Measurements from ENCODE around the gene LIMK2.
A peak's percentile ranks its signal among the peaks of the same experiment; 100 is the strongest.
"Not testable (repeated sequence)": the region's sequence is repeated elsewhere in the genome, so short reads cannot be mapped to it uniquely, and the experiment has no call there.

The LIMK2 gene

GRCh38 chr22:31204352-31204984 is 7.6 kb upstream of the LIMK2 start:
- H3K36me3 Mint-ChIP-seq; H3K4me1 Mint-ChIP-seq (ENCODE audit: low read depth); H3K27me3 Mint-ChIP-seq; H3K9me3 Mint-ChIP-seq (ENCODE audit: low read depth); H3K4me3 Mint-ChIP-seq: not testable (repeated sequence)
- peak overlapping the region; percentile 58 for H3K27ac Mint-ChIP-seq

DNA sequence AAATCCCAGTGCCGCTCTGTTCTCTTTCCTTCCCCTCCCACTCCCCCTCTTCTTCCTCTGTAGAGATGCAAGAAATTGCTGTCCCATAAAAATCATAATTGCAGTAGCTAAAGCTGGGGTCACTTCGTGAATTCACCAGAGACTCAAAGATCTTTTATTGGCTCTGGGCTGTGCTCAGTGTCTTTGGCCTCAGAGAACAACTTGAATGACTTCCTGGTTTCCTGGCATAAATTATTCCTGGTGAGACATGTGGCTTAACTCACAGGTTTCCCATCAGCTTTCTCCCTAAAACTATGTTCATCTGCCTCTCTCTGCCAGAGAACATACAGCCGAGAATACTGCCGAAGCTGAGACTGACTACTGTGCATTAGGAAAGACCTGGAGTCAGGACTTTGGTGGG is 7.0 kb upstream of the LIMK2 start:
- H3K4me3 Mint-ChIP-seq; H3K36me3 Mint-ChIP-seq; H3K4me1 Mint-ChIP-seq (ENCODE audit: low read depth); H3K27ac Mint-ChIP-seq; H3K9me3 Mint-ChIP-seq (ENCODE audit: low read depth); H3K27me3 Mint-ChIP-seq: not testable (repeated sequence)

GRCh38 chr22:31206460-31206859 is 5.6 kb upstream of the LIMK2 start:
- H3K27ac Mint-ChIP-seq; H3K9me3 Mint-ChIP-seq (ENCODE audit: low read depth); H3K27me3 Mint-ChIP-seq; H3K4me3 Mint-ChIP-seq; H3K36me3 Mint-ChIP-seq: not testable (repeated sequence)
- H3K4me1 Mint-ChIP-seq (ENCODE audit: low read depth): peaks cover 17% of the 10 kb centered on the region

GRCh38 chr22:31206896-31207687 is 5.0 kb upstream of the LIMK2 start:
- H3K4me3 Mint-ChIP-seq: no peak overlapping the region
- peaks cover 3% of the 10 kb centered on the region for H3K36me3 Mint-ChIP-seq
- peaks cover 22% of the 10 kb centered on the region for H3K4me1 Mint-ChIP-seq (ENCODE audit: low read depth)
- peak overlapping the region; percentile 73 for H3K27ac Mint-ChIP-seq
- H3K9me3 Mint-ChIP-seq (ENCODE audit: low read depth): no peaks in the 10 kb centered on the region
- no peaks in the 10 kb centered on the region for H3K27me3 Mint-ChIP-seq

- Mint-ChIP-seq H3K27ac (peak overlapping the region; percentile 80), H3K9me3 (ENCODE audit: low read depth) (no peaks in the 10 kb centered on the region), H3K36me3 (no peaks in the 10 kb centered on the region), H3K27me3 (no peaks in the 10 kb centered on the region), H3K4me3 (peak overlapping the region; percentile 85), H3K4me1 (ENCODE audit: low read depth) (peaks cover 31% of the 10 kb centered on the region)
These were observed 1.3 kb upstream of the LIMK2 start for GRCh38 chr22:31210556-31211421.

DNA sequence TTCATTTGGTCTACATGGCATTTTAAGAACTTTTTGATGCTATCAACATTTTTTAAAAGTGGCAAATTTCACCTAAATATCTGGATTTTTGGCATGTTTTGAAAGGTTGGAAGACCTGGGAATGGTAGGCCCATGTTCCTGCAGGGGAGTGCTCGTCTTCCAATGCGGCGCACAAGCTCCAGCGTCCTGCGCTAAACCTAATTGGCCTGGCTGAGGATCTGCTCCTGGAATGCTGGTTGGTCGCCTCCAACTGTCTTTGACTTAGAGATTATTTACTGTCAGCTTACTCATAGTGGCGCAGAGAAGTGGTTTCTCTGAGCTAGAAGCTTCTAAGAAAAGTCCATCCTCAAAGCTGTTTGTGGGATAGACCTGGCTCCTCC is 626 bp upstream of the LIMK2 start:
- H3K4me1 Mint-ChIP-seq (ENCODE audit: low read depth): peaks cover 35% of the 10 kb centered on the region
- H3K36me3 Mint-ChIP-seq: no peaks in the 10 kb centered on the region
- peak overlapping the region; percentile 85 for H3K4me3 Mint-ChIP-seq
- H3K9me3 Mint-ChIP-seq (ENCODE audit: low read depth): no peaks in the 10 kb centered on the region
- no peaks in the 10 kb centered on the region for H3K27me3 Mint-ChIP-seq
- H3K27ac Mint-ChIP-seq: peak overlapping the region; percentile 80

DNA sequence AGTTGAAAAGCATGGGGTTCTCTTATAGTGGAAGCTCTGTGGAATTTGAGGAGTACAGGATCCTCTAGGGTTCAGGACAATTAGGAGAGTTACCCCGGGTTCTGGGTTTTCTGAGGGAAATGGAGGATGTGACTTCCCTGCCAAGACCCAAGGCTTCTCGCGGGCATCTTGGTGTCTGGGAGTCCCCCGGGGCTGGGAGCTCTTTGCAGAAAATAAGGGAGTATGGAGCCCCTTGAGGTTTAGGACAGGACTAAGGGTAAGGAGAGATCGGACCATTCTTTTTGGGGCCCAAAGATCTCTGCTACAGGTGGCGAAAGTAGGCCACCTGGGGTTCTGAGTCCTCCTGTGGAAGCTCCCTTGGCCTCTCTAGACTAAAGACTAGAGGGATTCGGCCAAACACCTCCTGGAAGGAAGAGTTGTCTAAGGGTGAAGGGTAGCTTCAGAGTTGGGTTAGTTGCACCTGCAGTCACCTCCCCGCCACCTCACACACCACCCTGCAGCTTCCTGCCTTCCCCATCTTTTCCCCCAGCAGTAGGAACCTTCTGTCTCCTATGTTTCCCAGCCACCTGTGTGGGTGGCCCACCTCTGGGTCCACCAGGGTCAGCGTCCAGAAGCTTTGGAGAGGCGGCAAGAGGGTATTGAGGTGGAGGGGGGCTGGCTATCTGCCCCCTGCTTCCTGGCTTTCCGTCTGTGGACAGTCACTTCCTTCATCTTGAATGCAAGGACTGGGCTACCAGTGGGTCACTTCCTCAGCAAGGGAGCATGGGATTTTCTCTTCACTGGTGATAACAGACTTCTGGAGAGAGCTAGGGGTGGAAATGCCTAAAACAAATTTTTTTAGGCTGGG is 908 bp downstream of the LIMK2 start:
- H3K9me3 Mint-ChIP-seq (ENCODE audit: low read depth): no peaks in the 10 kb centered on the region

DNA sequence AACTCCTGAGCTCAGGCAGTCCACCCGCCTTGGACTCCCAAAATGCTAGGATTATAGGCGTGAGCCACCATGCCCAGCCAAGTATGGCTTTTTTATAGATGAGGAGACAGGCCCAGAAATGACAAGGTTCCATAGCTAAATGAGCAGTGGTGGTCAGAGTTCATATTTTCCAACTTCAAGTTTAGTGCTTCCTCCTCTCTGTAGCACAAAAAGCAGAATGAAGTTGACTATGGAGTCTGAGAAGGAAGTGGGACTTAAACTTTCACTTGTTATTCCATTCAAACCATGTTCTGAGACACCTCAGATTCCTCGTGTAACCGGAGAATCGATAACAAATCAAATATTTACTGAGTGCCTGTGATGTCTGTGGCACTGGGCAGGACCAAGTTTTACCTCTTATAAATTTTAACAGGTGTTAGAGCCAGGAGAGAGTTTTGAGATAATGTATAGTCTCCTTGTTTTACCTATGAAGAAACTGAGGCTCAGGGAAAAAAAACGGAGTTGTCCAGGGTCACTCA is 3.0 kb downstream of the LIMK2 start:
- Mint-ChIP-seq H3K27ac (no peak overlapping the region), H3K36me3 (no peaks in the 10 kb centered on the region), H3K9me3 (ENCODE audit: low read depth) (no peaks in the 10 kb centered on the region), H3K4me3 (no peak overlapping the region), H3K4me1 (ENCODE audit: low read depth) (peaks cover 49% of the 10 kb centered on the region), H3K27me3 (no peaks in the 10 kb centered on the region)

More for the DNA sequence above, 908 bp downstream of the LIMK2 start:
- no peaks in the 10 kb centered on the region for H3K36me3 Mint-ChIP-seq
- H3K27me3 Mint-ChIP-seq: no peaks in the 10 kb centered on the region
- peak overlapping the region; percentile 41 for H3K27ac Mint-ChIP-seq
- H3K4me1 Mint-ChIP-seq (ENCODE audit: low read depth): peaks cover 44% of the 10 kb centered on the region
- H3K4me3 Mint-ChIP-seq: peak overlapping the region; percentile 85

GRCh38 chr22:31218565-31219262 is 6.6 kb downstream of the LIMK2 start:
- Mint-ChIP-seq H3K27me3 (no peaks in the 10 kb centered on the region), H3K4me1 (ENCODE audit: low read depth) (peaks cover 39% of the 10 kb centered on the region), H3K36me3 (peaks cover 2% of the 10 kb centered on the region), H3K9me3 (ENCODE audit: low read depth) (no peaks in the 10 kb centered on the region), H3K4me3 (no peak overlapping the region), H3K27ac (peak overlapping the region; percentile 13)

DNA sequence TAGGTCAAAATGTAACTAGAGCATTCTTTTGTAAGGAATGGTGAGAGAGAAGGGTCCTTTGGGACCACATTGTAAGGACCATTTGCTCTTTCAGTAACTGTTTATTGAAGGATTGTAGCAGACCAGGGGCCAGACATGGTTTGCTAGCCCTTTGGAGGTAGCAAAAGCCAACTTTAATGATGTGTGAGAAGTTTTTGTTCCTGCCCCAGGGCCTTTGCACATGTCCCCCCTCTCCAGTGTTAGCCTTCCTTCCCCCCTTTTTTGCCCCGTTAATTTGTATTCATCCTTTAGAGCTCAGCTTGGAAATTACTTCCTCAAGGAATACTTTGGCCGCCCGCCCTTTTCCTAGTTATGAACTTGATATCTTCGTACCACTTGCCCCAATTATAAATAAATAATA is 9.0 kb downstream of the LIMK2 start:
- Mint-ChIP-seq H3K4me1 (ENCODE audit: low read depth) (peaks cover 35% of the 10 kb centered on the region), H3K27ac (no peak overlapping the region), H3K9me3 (ENCODE audit: low read depth) (no peaks in the 10 kb centered on the region), H3K4me3 (no peak overlapping the region), H3K36me3 (peaks cover 2% of the 10 kb centered on the region), H3K27me3 (no peaks in the 10 kb centered on the region)

DNA sequence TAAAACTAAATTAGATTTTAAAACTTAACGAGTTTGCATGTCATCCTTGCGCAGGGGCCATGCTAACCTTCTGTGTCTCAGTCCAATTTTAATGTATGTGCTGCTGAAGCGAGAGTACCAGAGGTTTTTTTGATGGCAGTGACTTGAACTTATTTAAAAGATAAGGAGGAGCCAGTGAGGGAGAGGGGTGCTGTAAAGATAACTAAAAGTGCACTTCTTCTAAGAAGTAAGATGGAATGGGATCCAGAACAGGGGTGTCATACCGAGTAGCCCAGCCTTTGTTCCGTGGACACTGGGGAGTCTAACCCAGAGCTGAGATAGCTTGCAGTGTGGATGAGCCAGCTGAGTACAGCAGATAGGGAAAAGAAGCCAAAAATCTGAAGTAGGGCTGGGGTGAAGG is 10.6 kb downstream of the LIMK2 start:
- Mint-ChIP-seq H3K36me3 (peaks cover 2% of the 10 kb centered on the region), H3K4me3 (no peak overlapping the region), H3K27me3 (no peaks in the 10 kb centered on the region), H3K27ac (peak overlapping the region; percentile 41), H3K9me3 (ENCODE audit: low read depth) (no peaks in the 10 kb centered on the region), H3K4me1 (ENCODE audit: low read depth) (peaks cover 28% of the 10 kb centered on the region)

DNA sequence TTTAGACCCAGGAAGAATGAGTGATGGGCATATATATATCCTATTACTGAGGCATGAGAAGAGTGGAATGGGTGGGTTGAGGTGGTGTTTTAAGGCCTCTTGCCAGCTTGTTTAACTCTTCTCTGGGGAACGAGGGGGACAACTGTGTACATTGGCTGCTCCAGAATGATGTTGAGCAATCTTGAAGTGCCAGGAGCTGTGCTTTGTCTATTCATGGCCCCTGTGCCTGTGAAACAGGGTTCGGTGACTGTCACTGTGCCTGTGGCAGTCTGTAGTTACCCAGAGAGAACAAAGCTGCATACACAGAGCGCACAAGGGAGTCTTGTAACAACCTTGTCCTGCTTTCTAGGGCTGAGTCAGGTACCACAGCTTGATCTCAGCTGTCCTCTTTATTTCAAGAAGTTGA is 11.7 kb downstream of the LIMK2 start:
- H3K27me3 Mint-ChIP-seq: no peaks in the 10 kb centered on the region
- H3K27ac Mint-ChIP-seq: no peak overlapping the region
- no peak overlapping the region for H3K4me3 Mint-ChIP-seq
- H3K9me3 Mint-ChIP-seq (ENCODE audit: low read depth): no peaks in the 10 kb centered on the region
- peaks cover 18% of the 10 kb centered on the region for H3K4me1 Mint-ChIP-seq (ENCODE audit: low read depth)
- H3K36me3 Mint-ChIP-seq: peaks cover 2% of the 10 kb centered on the region

DNA sequence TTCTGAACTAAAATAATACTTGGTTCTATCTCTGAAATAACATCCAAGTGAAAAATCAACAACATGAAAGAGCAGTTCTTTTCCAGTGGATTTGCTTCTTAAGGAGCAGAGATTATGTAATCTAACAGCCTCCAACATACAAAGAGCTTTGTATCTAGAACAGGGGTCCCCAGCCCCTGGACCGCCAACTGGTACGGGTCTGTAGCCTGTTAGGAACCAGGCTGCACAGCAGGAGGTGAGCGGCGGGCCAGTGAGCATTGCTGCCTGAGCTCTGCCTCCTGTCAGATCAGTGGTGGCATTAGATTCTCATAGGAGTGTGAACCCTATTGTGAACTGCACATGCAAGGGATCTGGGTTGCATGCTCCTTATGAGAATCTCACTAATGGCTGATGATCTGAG is 12.6 kb downstream of the LIMK2 start:
- Mint-ChIP-seq H3K27ac (peak overlapping the region; percentile 31), H3K4me1 (ENCODE audit: low read depth) (peaks cover 25% of the 10 kb centered on the region)
- not testable (repeated sequence) for H3K36me3 Mint-ChIP-seq; H3K4me3 Mint-ChIP-seq; H3K27me3 Mint-ChIP-seq; H3K9me3 Mint-ChIP-seq (ENCODE audit: low read depth)

- no peaks in the 10 kb centered on the region for H3K27me3 Mint-ChIP-seq
- H3K27ac Mint-ChIP-seq: no peak overlapping the region
- H3K36me3 Mint-ChIP-seq: no peaks in the 10 kb centered on the region
- H3K4me1 Mint-ChIP-seq (ENCODE audit: low read depth): peaks cover 38% of the 10 kb centered on the region
- H3K9me3 Mint-ChIP-seq (ENCODE audit: low read depth): no peaks in the 10 kb centered on the region
- no peak overlapping the region for H3K4me3 Mint-ChIP-seq
These were observed 15.1 kb downstream of the LIMK2 start for GRCh38 chr22:31227186-31227585.

All from activated naive CD8-positive, alpha-beta T cell (primary cell).